BJ (cell line): ENCODE results near the gene TSSK2. TPM values are rescaled to one million over a fixed set of nuclear protein-coding genes. Genes with fewer than 3 reads are reported as not detected.

Experiments used
- CTCF ChIA-PET: fragments of 350-600 bp; formaldehyde crosslinking; extraction: SDS; loops from one replicate; lab custom pipeline; 2021; ENCODE audit warnings: antibody characterized with exemption, inconsistent platforms; lab: Yijun Ruan, JAX
- POLR2A ChIA-PET: fragments of 300-600 bp; sonication (Branson Sonifier 250); formaldehyde crosslinking; extraction: SDS; loops from one replicate; lab custom pipeline; 2021; ENCODE audit warnings: antibody characterized with exemption; lab: Charles Lee
- DNase-seq: peaks from one replicate; pipeline ENCODE4 v3.0.0-alpha.2; 2011; ENCODE audit warnings: low read depth
- H3K27me3 ChIP-seq: 2 replicates; pipeline ENCODE4 v1.6.0; 2011; ENCODE audit warnings: low read length; ENCODE audit not compliant: control insufficient read depth, insufficient read depth
- H3K36me3 ChIP-seq: 2 replicates; pipeline ENCODE4 v1.5.1; 2011; ENCODE audit warnings: low read length; ENCODE audit not compliant: control insufficient read depth, insufficient read depth
- H3K4me3 ChIP-seq: 2 replicates; pipeline ENCODE4 v1.5.1; 2011; ENCODE audit warnings: low read depth, mild to moderate bottlenecking, control low read depth, low read length
- CTCF ChIP-seq: IDR thresholded peaks from 2 replicates; pipeline ENCODE4 v1.5.1; 2011; ENCODE audit warnings: low read depth, mild to moderate bottlenecking, control low read depth, inconsistent platforms, low read length, moderate library complexity; ENCODE audit not compliant: insufficient read depth
- polyA plus RNA-seq: library from polyadenylated mRNA; depleted of rRNA; stranded (reverse); fragments of >200 nt; gene quantifications from 2 replicates; pipeline ENCODE4 v1.2.3, GENCODE V29; 2011

Gene TSSK2
- polyA plus RNA-seq, 1 experiment = not detected

GRCh38 chr22:19121631-19122142 lies 9.4 kb upstream of the TSSK2 start:
- no peaks in the 10 kb centered on the region; the same call in 1 of the 2 replicates for H3K27me3 ChIP-seq
- ChIA-PET CTCF (interaction anchor here (1.6 to 1.8 kb wide), 2 partner anchors 22 kb away, joined by 4 to 7 read pairs; partner anchors contain the start of gene ESS2), POLR2A (interaction anchor here (0.5 to 1.5 kb wide), 2 partner anchors 23 to 1203 kb away, joined by 5 to 6 read pairs; partner anchors contain the start of gene ESS2)
- TF ChIP-seq CTCF = no peak
- H3K4me3 ChIP-seq = peak overlapping the region; percentile 91
- H3K36me3 ChIP-seq = peaks cover 1% of the 10 kb centered on the region
- DNase-seq = no peak

DNA sequence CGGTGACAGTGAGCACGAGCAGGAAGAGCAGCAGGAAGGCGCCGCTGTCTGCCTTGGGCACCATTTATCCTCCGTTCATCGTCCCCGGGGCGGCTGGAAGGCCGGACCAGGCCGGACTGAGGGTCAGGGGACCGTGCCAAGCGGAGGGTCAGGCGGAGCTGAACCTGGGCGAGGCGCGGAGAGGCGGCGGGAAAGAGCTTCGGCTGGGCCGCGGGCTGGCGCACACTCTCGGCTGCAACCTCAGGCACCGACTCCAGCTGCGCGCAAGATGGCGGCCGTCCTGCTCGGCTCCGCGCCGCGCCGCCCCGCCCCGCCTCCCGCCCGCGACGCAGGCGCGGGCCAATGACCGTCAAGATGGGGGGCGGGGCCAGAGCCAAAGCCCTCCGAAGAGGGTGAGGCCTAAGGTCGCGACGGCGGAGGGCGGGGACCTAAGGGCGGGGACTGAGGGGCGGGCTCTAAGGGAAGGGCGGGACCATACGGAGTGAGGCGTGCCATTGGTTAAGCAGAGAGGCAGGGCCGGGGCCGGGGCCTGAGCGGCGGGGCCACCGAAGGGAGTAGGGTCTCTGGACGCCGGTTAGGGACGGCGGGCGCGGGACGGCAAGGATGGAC lies 8.9 kb upstream of the TSSK2 start, which contains the start of gene DGCR2:
Gene DGCR2, minus strand, starts transcription at position 270 of the 609 bp plus-strand sequence. Its CDS starts 206 bp downstream, at position 64.
- ChIA-PET CTCF (interaction anchor here (0.5 to 1.8 kb wide), 4 partner anchors 11 to 22 kb away, joined by 3 to 7 read pairs (median 4); partner anchors contain the start of gene ESS2), POLR2A (interaction anchor here (0.5 to 1.5 kb wide), 2 partner anchors 22 to 1204 kb away, joined by 5 to 6 read pairs; partner anchors contain the start of gene ESS2)
- Histone ChIP-seq H3K36me3 (peaks cover 1% of the 10 kb centered on the region), H3K27me3 (no peaks in the 10 kb centered on the region; the same call in 1 of the 2 replicates), H3K4me3 (peak within 1 kb of the TSS; percentile 91)
- DNase-seq = peak; percentile 60
- TF ChIP-seq CTCF = no peak

- ChIA-PET CTCF (interaction anchor here (0.5 to 1.8 kb wide), 5 partner anchors 11 to 23 kb away, joined by 3 to 7 read pairs (median 3); partner anchors contain the start of gene ESS2), POLR2A (interaction anchor here (1.5 kb wide), 1 partner anchor 22 kb away, joined by 5 read pairs; the partner anchor contains the start of gene ESS2)
- no peak for TF ChIP-seq CTCF
- DNase-seq = no peak
- H3K36me3 ChIP-seq = peaks cover 1% of the 10 kb centered on the region
- H3K27me3 ChIP-seq = no peaks in the 10 kb centered on the region; the same call in 1 of the 2 replicates
- peak overlapping the region; percentile 56 for H3K4me3 ChIP-seq
Observed at GRCh38 chr22:19122752-19123492, 8.2 kb upstream of the TSSK2 start.

- POLR2A ChIA-PET = no interaction called here
- no peak overlapping the region for H3K4me3 ChIP-seq
- CTCF ChIA-PET = no interaction called here
- TF ChIP-seq CTCF = no peak
- no peaks in the 10 kb centered on the region; the same call in 1 of the 2 replicates for H3K27me3 ChIP-seq
- no peaks in the 10 kb centered on the region; the same call in 1 of the 2 replicates for H3K36me3 ChIP-seq
- no peak for DNase-seq
Observed at GRCh38 chr22:19123936-19124335, 7.2 kb upstream of the TSSK2 start.
